Endothelial cell (in vitro differentiated cells): ENCODE measurements around the gene TNS4. TPM values are rescaled to one million over a fixed set of nuclear protein-coding genes. Genes with fewer than 3 reads are reported as not detected.

Source experiments
- DNase-seq: peaks from one replicate; pipeline ENCODE4 v3.0.0; 2021; ENCODE audit warnings: low spot score
- H3K27ac Mint-ChIP-seq: one replicate; pipeline ENCODE4 v1.8.0; 2021; ENCODE audit warnings: mixed read lengths, inconsistent platforms; ENCODE audit not compliant: unreplicated experiment
- H3K27me3 Mint-ChIP-seq: one replicate; pipeline ENCODE4 v1.8.0; 2021; ENCODE audit warnings: mild to moderate bottlenecking, moderate library complexity, mixed read lengths, inconsistent platforms; ENCODE audit not compliant: unreplicated experiment
- H3K36me3 Mint-ChIP-seq: one replicate; pipeline ENCODE4 v1.8.0; 2021; ENCODE audit warnings: mild to moderate bottlenecking, low read depth, mixed read lengths, inconsistent platforms; ENCODE audit not compliant: unreplicated experiment
- H3K4me1 Mint-ChIP-seq: one replicate; pipeline ENCODE4 v1.8.0; 2021; ENCODE audit warnings: mild to moderate bottlenecking, mixed read lengths, inconsistent platforms; ENCODE audit not compliant: unreplicated experiment
- H3K4me3 Mint-ChIP-seq: one replicate; pipeline ENCODE4 v1.8.0; 2021; ENCODE audit warnings: mild to moderate bottlenecking, mixed read lengths, inconsistent platforms; ENCODE audit not compliant: unreplicated experiment
- H3K9me3 Mint-ChIP-seq: one replicate; pipeline ENCODE4 v1.8.0; 2021; ENCODE audit warnings: mixed read lengths, inconsistent platforms; ENCODE audit not compliant: unreplicated experiment
- CTCF ChIP-seq: fragments of 200-600 bp; sonication (generic); IDR thresholded peaks from one replicate; pipeline ENCODE4 v1.5.0; 2021; ENCODE audit warnings: antibody characterized with exemption; ENCODE audit not compliant: unreplicated experiment
- total RNA-seq: library from RNA; stranded (reverse); fragmentation: NEBNext Ultra II Directional; extraction: Animal tissue kit (Norgen Biotek cat#: 25700); gene quantifications from one replicate; pipeline ENCODE4 v1.2.1, GENCODE V29; 2021; ENCODE audit not compliant: unreplicated experiment

Gene TNS4
- total RNA-seq, 1 donor from 2014 or later, result 0.08 TPM

- peaks cover 6% of the 10 kb centered on the region for H3K27me3 Mint-ChIP-seq
- H3K4me1 Mint-ChIP-seq, result peaks cover 9% of the 10 kb centered on the region
- H3K27ac Mint-ChIP-seq, result no peak overlapping the region
- no peak for DNase-seq
- no peak for TF ChIP-seq CTCF
- H3K9me3 Mint-ChIP-seq, result no peaks in the 10 kb centered on the region
- no peak overlapping the region for H3K4me3 Mint-ChIP-seq
- H3K36me3 Mint-ChIP-seq, result no peaks in the 10 kb centered on the region
Observed at GRCh38 chr17:40503154-40503553, 1.7 kb upstream of the TNS4 start.

DNA sequence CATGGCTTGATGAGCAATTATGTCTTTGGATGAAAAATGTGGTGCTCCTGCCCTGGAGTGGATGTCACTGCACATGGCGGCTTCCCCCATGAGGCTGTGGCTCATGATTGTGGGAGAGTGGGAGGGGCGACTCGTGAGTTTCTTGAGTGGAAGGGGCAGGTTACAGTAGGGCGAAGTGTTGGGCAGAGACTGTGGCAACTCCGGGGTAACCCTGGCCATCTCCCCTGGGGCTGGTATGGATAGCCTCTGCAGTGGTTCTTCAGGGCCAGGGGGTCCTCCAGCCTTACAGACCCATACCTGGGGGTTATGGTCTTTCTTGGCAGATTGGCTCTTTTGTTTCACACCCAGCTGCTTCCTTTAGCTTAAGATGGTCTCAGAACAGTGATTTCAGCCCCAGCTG, 1.3 kb upstream of the TNS4 start:
- Mint-ChIP-seq H3K36me3 (no peaks in the 10 kb centered on the region), H3K27ac (no peak overlapping the region), H3K4me3 (no peak overlapping the region), H3K9me3 (no peaks in the 10 kb centered on the region), H3K4me1 (peaks cover 9% of the 10 kb centered on the region), H3K27me3 (peaks cover 6% of the 10 kb centered on the region)
- TF ChIP-seq CTCF, result no peak
- DNase-seq, result no peak

DNA sequence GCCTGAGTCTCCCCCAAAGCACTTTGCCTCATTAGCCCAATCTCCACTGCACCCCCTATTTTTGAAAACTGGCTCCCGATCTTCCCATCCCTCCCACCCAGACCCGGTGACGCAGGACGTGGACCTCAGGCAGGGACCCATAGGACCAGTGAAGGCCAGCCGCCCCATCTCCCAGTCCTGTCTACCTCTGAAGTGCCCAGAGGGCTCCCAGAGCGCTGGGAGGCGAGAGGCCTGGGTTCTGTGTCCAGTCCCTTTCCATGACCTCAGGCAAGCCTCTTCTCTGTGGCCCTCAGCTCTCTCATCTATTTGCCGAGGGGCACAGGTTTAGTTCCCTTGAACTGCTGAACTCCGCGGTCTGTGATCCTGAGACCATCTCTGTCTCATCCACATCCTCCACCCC, 714 bp downstream of the TNS4 start:
- H3K4me3 Mint-ChIP-seq, result no peak overlapping the region
- peaks cover 8% of the 10 kb centered on the region for H3K27me3 Mint-ChIP-seq
- H3K4me1 Mint-ChIP-seq, result peaks cover 9% of the 10 kb centered on the region
- peak overlapping the region; percentile 36 for H3K27ac Mint-ChIP-seq
- DNase-seq, result no peak
- no peak for TF ChIP-seq CTCF
- H3K36me3 Mint-ChIP-seq, result no peaks in the 10 kb centered on the region
- H3K9me3 Mint-ChIP-seq, result no peaks in the 10 kb centered on the region

- Mint-ChIP-seq H3K4me1 (peaks cover 9% of the 10 kb centered on the region), H3K9me3 (no peaks in the 10 kb centered on the region), H3K27ac (no peak overlapping the region), H3K4me3 (no peak overlapping the region), H3K36me3 (no peaks in the 10 kb centered on the region), H3K27me3 (peaks cover 8% of the 10 kb centered on the region)
- no peak for TF ChIP-seq CTCF
- DNase-seq, result no peak
Observed at GRCh38 chr17:40500190-40500589, 1.2 kb downstream of the TNS4 start.

GRCh38 chr17:40499551-40500189, 1.8 kb downstream of the TNS4 start:
- Mint-ChIP-seq H3K36me3 (no peaks in the 10 kb centered on the region), H3K9me3 (no peaks in the 10 kb centered on the region), H3K4me3 (no peak overlapping the region), H3K27me3 (peaks cover 9% of the 10 kb centered on the region), H3K27ac (peak overlapping the region; percentile 94), H3K4me1 (peaks cover 9% of the 10 kb centered on the region)
- TF ChIP-seq CTCF, result no peak
- DNase-seq, result peak; percentile 74
